Neuron (in vitro differentiated cells): Measurements from ENCODE around the gene RAPGEF6.
"Not testable (repeated sequence)": the region's sequence is repeated elsewhere in the genome, so short reads cannot be mapped to it uniquely, and the experiment has no call there.

Source experiments
- H2AFZ ChIP-seq: one replicate; pipeline ENCODE4 v1.6.1; 2013; ENCODE audit warnings: low read depth, mild to moderate bottlenecking, inconsistent platforms, low read length, moderate library complexity
- H3K27me3 ChIP-seq: one replicate; pipeline ENCODE4 v1.6.1; 2013; ENCODE audit warnings: low read length; ENCODE audit not compliant: insufficient read depth
- H3K36me3 ChIP-seq: one replicate; pipeline ENCODE4 v1.6.1; 2013; ENCODE audit warnings: low read length; ENCODE audit not compliant: insufficient read depth
- H3K4me1 ChIP-seq: one replicate; pipeline ENCODE4 v1.6.1; 2013; ENCODE audit warnings: low read length; ENCODE audit not compliant: insufficient read depth
- H3K4me3 ChIP-seq: 2 replicates; pipeline ENCODE4 v1.5.1; 2013; ENCODE audit warnings: mild to moderate bottlenecking, low read length, moderate library complexity
- H3K9me3 ChIP-seq: one replicate; pipeline ENCODE4 v1.6.1; 2013; ENCODE audit warnings: low read length

Gene RAPGEF6

GRCh38 chr5:131634666-131634995 is 398 bp downstream of the RAPGEF6 start:
- H3K4me1 ChIP-seq = peaks cover 18% of the 10 kb centered on the region
- peak overlapping the region; percentile 70 for H3K4me3 ChIP-seq
- no peaks in the 10 kb centered on the region for H3K9me3 ChIP-seq
- no peaks in the 10 kb centered on the region for H3K27me3 ChIP-seq
- no peaks in the 10 kb centered on the region for H3K36me3 ChIP-seq
- peak overlapping the region; percentile 75 for H2AFZ ChIP-seq

GRCh38 chr5:131634238-131634637 is 791 bp downstream of the RAPGEF6 start:
- H3K9me3 ChIP-seq = no peaks in the 10 kb centered on the region

DNA sequence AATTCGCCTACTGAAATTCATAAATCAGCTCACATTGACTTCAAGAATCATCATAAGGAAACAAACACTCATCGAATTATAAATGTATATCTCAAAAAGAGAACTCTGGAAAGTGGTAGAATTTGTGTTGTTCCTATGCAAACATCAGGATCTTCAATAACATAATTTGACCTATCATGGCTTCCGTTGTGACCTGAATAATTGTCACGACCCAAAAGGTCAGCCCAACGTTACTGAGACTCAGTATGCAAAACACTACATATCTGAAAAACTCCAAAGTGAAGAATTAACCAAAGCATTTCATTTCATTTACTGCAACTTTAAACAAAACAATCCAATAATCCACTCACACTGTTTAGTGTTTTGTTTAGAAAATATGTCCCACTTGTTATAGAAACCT is 1.2 kb downstream of the RAPGEF6 start:
- no peak overlapping the region for H2AFZ ChIP-seq
- H3K36me3 ChIP-seq = no peaks in the 10 kb centered on the region
- peaks cover 18% of the 10 kb centered on the region for H3K4me1 ChIP-seq
- no peaks in the 10 kb centered on the region for H3K27me3 ChIP-seq
- H3K9me3 ChIP-seq = no peaks in the 10 kb centered on the region
- H3K4me3 ChIP-seq = peak overlapping the region; percentile 70

More at GRCh38 chr5:131634238-131634637, 791 bp downstream of the RAPGEF6 start:
- peaks cover 18% of the 10 kb centered on the region for H3K4me1 ChIP-seq
- no peaks in the 10 kb centered on the region for H3K36me3 ChIP-seq
- H2AFZ ChIP-seq = peak overlapping the region; percentile 75
- peak overlapping the region; percentile 70 for H3K4me3 ChIP-seq
- no peaks in the 10 kb centered on the region for H3K27me3 ChIP-seq

DNA sequence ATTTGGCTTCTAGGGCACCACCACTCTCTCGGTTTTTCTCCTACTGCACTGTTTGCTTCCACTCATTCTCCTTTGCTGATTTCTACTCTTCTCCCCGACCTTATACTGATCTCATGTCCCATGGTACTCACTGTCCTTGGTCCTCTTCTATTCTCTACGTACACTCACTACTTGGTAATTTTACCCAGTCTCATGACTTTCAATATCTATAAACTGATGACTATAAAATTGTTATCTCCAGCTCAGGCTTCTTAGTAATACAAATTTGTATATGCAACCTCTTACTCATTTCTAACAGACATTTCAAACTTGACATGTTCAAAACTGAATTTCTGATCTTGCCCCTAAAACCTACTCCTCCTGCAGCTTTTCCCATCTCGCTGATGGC is 4.1 kb downstream of the RAPGEF6 start:
- no peaks in the 10 kb centered on the region for H3K36me3 ChIP-seq
- no peak overlapping the region for H2AFZ ChIP-seq
- no peaks in the 10 kb centered on the region for H3K27me3 ChIP-seq
- no peak overlapping the region for H3K4me3 ChIP-seq
- H3K4me1 ChIP-seq = peaks cover 14% of the 10 kb centered on the region
- H3K9me3 ChIP-seq = no peaks in the 10 kb centered on the region

DNA sequence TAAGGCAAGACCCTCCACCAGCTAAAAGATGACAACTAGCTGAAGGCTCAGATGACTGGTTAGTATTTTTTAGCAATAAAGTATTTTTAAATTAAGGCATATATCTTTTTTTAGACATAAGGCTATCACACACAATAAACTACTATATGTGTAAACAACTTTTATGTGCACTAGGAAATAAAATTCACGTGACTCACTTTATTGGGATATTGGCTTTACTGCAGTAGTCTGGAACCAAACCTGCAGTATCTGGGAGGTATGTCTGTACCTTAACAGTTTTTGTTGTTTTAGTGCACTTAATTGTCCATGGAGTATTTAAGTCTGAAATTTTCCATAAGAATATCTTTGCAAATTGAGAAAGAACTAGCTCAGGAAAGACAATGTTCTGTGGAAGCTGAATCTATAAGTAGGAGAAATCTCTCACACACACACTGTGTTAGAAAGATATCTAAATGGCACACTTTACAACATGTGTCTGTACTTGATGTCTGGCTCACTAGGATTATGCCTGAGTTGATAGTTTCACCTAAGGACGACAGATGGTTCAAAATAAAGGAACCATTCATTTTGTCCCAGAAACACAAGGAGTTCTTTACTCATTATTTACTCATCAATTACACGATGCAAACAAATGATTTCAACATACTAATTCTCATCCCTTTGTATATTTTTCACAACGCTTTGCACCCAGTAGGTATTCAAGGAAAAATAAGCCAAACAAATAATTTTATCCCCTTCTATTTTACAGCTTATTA is 4.6 kb downstream of the RAPGEF6 start:
- no peaks in the 10 kb centered on the region for H3K27me3 ChIP-seq
- H3K9me3 ChIP-seq = no peaks in the 10 kb centered on the region
- H3K4me1 ChIP-seq = peaks cover 14% of the 10 kb centered on the region
- no peak overlapping the region for H2AFZ ChIP-seq
- no peak overlapping the region for H3K4me3 ChIP-seq
- no peaks in the 10 kb centered on the region for H3K36me3 ChIP-seq

DNA sequence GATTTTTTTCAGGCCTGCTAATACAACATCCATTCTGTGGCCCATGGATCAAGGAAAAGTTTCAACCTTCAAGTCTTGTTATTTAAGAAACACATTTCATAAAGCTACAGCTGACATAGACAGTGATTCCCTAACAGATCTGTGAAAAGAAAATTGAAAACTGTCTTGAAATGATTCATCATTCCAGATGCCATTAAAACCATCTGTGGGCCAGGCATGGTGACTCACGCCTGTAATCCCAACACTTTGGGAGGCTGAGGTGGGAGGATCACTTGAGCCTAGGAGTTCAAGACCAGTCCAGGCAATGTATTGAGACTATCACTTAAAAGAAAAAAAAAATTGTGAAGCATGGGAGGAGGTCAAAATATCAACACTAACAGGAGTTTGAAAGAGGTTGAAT is 6.0 kb downstream of the RAPGEF6 start:
- no peaks in the 10 kb centered on the region for H3K9me3 ChIP-seq
- no peaks in the 10 kb centered on the region for H3K27me3 ChIP-seq
- H3K4me3 ChIP-seq = no peak overlapping the region
- H3K36me3 ChIP-seq = no peaks in the 10 kb centered on the region
- no peak overlapping the region for H2AFZ ChIP-seq
- peaks cover 11% of the 10 kb centered on the region for H3K4me1 ChIP-seq

- no peak overlapping the region for H2AFZ ChIP-seq
- H3K9me3 ChIP-seq = no peaks in the 10 kb centered on the region
- H3K4me3 ChIP-seq = no peak overlapping the region
- H3K4me1 ChIP-seq = peaks cover 8% of the 10 kb centered on the region
- peaks cover 2% of the 10 kb centered on the region for H3K36me3 ChIP-seq
- H3K27me3 ChIP-seq = no peaks in the 10 kb centered on the region
Observed at GRCh38 chr5:131627207-131627865, 7.7 kb downstream of the RAPGEF6 start.

GRCh38 chr5:131622633-131623032 is 12.4 kb downstream of the RAPGEF6 start:
- H3K4me1 ChIP-seq = peaks cover 9% of the 10 kb centered on the region
- H3K36me3 ChIP-seq = peaks cover 2% of the 10 kb centered on the region
- H3K27me3 ChIP-seq = no peaks in the 10 kb centered on the region
- H3K4me3 ChIP-seq = no peak overlapping the region
- no peaks in the 10 kb centered on the region for H3K9me3 ChIP-seq
- no peak overlapping the region for H2AFZ ChIP-seq

DNA sequence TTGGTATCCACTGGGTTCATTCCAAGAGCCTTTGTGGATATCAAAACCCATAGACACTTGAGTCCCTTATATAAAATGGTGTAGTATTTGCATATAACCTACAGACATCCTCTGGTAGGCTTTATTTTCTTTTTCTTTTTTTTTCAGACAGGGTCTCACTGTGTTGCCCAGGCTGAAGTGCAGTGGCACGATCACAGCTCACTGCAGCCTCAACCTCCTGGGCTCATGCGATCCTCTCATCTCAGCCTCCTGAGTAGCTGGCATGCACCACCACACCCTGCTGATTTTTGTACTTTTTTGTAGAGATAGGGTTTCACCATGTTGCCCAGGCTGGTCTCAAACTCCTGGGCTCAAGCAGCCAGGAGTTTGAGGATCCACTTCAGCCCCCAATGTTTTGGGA is 13.9 kb downstream of the RAPGEF6 start:
- H2AFZ ChIP-seq, H3K4me1 ChIP-seq, H3K9me3 ChIP-seq, H3K27me3 ChIP-seq, H3K36me3 ChIP-seq, H3K4me3 ChIP-seq: not testable (repeated sequence)

GRCh38 chr5:131619102-131619501 is 15.9 kb downstream of the RAPGEF6 start:
- no peak overlapping the region for H3K4me3 ChIP-seq
- H3K4me1 ChIP-seq = peaks cover 9% of the 10 kb centered on the region
- peaks cover 2% of the 10 kb centered on the region for H3K36me3 ChIP-seq
- no peaks in the 10 kb centered on the region for H3K27me3 ChIP-seq
- peaks cover 2% of the 10 kb centered on the region for H3K9me3 ChIP-seq
- H2AFZ ChIP-seq = no peak overlapping the region

GRCh38 chr5:131617140-131617822 is 17.7 kb downstream of the RAPGEF6 start:
- Histone ChIP-seq H2AFZ (no peak overlapping the region), H3K27me3 (no peaks in the 10 kb centered on the region), H3K4me1 (peaks cover under 1% of the 10 kb centered on the region), H3K9me3 (peaks cover 2% of the 10 kb centered on the region), H3K36me3 (no peaks in the 10 kb centered on the region), H3K4me3 (no peak overlapping the region)

- Histone ChIP-seq H3K9me3 (peaks cover 2% of the 10 kb centered on the region), H3K4me1 (no peaks in the 10 kb centered on the region), H3K4me3 (no peak overlapping the region), H3K27me3 (no peaks in the 10 kb centered on the region), H2AFZ (no peak overlapping the region), H3K36me3 (no peaks in the 10 kb centered on the region)
Observed at GRCh38 chr5:131615957-131616356, 19.1 kb downstream of the RAPGEF6 start.

GRCh38 chr5:131613423-131613822 is 21.6 kb downstream of the RAPGEF6 start:
- Histone ChIP-seq H2AFZ (no peak overlapping the region), H3K4me1 (no peaks in the 10 kb centered on the region), H3K36me3 (no peaks in the 10 kb centered on the region), H3K9me3 (peaks cover 2% of the 10 kb centered on the region), H3K27me3 (no peaks in the 10 kb centered on the region), H3K4me3 (no peak overlapping the region)
